Pancreas (tissue), 10 donors: ENCODE results near the gene ITFG1. TPM values are rescaled to one million over a fixed set of nuclear protein-coding genes. Genes with fewer than 3 reads are reported as not detected.
"Not testable (repeated sequence)": the region's sequence is repeated elsewhere in the genome, so short reads cannot be mapped to it uniquely, and the experiment has no call there.

Experiments
- ATAC-seq, 4 donors: fragments of 200-7000 bp; cut with Tn5 transposase; one replicate each; pipeline versions ENCODE4 v1.8.0 to v1.9.1; 2020; ENCODE audit warnings: mild to moderate bottlenecking in 4 of 4, moderate library complexity in 4 of 4
- DNase-seq, 6 donors: peaks; one replicate each; pipeline ENCODE4 v3.0.0-alpha.2; 2020
- FAIRE-seq: peaks from 2 replicates; lab custom pipeline; 2012; peaks lifted over from hg19 to GRCh38; lab: Jason Lieb, UNC
- H3K27ac ChIP-seq, 4 donors: fragments of 200-600 bp; sonication (generic); 1 replicate in 3 of 4; 2 replicates in 1 of 4; pipeline versions ENCODE4 v1.5.0 to v1.8.0; 2020
- H3K27me3 ChIP-seq, 4 donors: fragments of 200-600 bp; one replicate each; pipeline ENCODE4 v1.8.0; 2021
- H3K36me3 ChIP-seq, 3 donors: fragments of 200-600 bp; sonication (generic) in 1 of 3; one replicate each; pipeline versions ENCODE4 v1.5.0 to v1.8.0; 2020 to 2021
- H3K4me1 ChIP-seq, 3 donors: fragments of 200-600 bp; one replicate each; pipeline ENCODE4 v1.8.0; 2021
- H3K4me3 ChIP-seq, 4 donors: fragments of 200-600 bp; sonication (generic) in 2 of 4; one replicate each; pipeline versions ENCODE4 v1.5.0 to v1.8.0; 2020 to 2021
- H3K9me3 ChIP-seq, 4 donors: fragments of 200-600 bp; one replicate each; pipeline ENCODE4 v1.8.0; 2021
- WGBS, 2 donors: extraction: QIAGEN DNeasy Blood & Tissue Kit; methylation state at CpG; one replicate each; pipeline ENCODE4 v1.1.7; 2013; 5-methylcytosine and 5-hydroxymethylcytosine counted together
- intact Hi-C, 3 donors: fragments of 100-400 bp; cut with DNase I; formaldehyde crosslinking; loops; one replicate each; pipeline versions ENCODE4 v1.11.1 to v1.14.2; 2022
- polyA plus RNA-seq, 2 donors: library from polyadenylated mRNA; stranded (reverse); fragments of 200-250 nt; gene quantifications; one replicate each; pipeline ENCODE4 v1.2.3, GENCODE V29; 2013
- total RNA-seq, 6 donors: library from RNA; stranded (reverse); fragmentation: NEBNext Ultra II Directional in 4 of 6; extraction: Animal tissue kit (Norgen Biotek cat#: 25700) in 4 of 6; gene quantifications; one replicate each; pipeline versions ENCODE4 v1.2.1 to v1.2.4, GENCODE V29; 2021 to 2023
- TF ChIP-seq, protein P1 (sequence below), 4 donors: fragments of 200-600 bp; sonication (generic) in 3 of 4; IDR thresholded peaks; one replicate each; pipeline versions ENCODE4 v1.5.0 to v1.8.0; 2021; ENCODE audit warnings: antibody characterized with exemption in 4 of 4
- donor health status: healthy with polysubstance abuse.
- donor health status: DM: no; HTN: no; CAD: no; lungs with moderate emphysema.
- donor health status: DM: no; HTN: no; CAD: no.
- donor health status: control.
- donor health status: control.
- donor health status: Bipolar disorder and iron deficiency.
- donor health status: DM: yes; HTN: yes; CAD: no.
- donor health status: DM: no; HTN: no; CAD: no.
- donor health status: DM: no; HTN: no; CAD: no.
- donor health status: DM: yes; HTN: yes; CAD: no.

ITFG1 gene
- total and polyA plus RNA-seq, 8 donors, result 5.9 to 33.9 (median 21.2) TPM

DNA sequence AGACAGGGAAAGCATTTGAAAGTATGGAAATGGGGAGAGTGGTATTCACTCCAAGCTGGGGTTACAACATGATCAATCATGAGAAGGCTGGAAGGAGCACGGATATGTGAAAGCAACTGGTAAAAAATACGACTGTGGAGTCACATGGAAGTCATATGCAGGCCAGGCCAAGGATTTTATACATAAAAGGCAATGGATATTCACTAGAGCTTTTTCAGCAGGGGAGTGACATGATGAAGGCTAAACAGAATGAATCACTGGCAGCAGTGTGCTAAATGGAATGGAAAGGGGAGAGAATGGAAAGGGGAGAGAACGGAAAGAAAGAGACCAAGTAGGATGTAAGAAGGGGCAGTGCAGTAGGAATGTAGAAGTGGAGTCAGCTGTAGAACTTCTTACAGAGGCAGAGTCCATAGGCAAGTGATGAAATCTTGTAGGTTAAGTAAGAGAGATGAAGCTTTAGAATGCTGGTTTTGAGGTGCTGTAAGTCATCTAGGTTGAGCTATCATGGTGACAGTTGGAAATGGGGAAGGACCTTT lies 304.1 kb downstream of the ITFG1 start:
- Histone ChIP-seq H3K36me3 (peaks cover 0 to 6% (median 0%) of the 10 kb centered on the region in 3 donors), H3K27me3 (no peaks in the 10 kb centered on the region), H3K9me3 (no peaks in the 10 kb centered on the region), H3K27ac (no peak overlapping the region), H3K4me3 (no peak overlapping the region), H3K4me1 (no peaks in the 10 kb centered on the region)
- DNase-seq (no peak), FAIRE-seq (no peak), ATAC-seq (no peak)
- WGBS, 2 donors, result 92 to 95% methylated on average over 3 of the region's 3 CpGs
- intact Hi-C loops, result no loop called here
- TF ChIP-seq, protein P1, sequence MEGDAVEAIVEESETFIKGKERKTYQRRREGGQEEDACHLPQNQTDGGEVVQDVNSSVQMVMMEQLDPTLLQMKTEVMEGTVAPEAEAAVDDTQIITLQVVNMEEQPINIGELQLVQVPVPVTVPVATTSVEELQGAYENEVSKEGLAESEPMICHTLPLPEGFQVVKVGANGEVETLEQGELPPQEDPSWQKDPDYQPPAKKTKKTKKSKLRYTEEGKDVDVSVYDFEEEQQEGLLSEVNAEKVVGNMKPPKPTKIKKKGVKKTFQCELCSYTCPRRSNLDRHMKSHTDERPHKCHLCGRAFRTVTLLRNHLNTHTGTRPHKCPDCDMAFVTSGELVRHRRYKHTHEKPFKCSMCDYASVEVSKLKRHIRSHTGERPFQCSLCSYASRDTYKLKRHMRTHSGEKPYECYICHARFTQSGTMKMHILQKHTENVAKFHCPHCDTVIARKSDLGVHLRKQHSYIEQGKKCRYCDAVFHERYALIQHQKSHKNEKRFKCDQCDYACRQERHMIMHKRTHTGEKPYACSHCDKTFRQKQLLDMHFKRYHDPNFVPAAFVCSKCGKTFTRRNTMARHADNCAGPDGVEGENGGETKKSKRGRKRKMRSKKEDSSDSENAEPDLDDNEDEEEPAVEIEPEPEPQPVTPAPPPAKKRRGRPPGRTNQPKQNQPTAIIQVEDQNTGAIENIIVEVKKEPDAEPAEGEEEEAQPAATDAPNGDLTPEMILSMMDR (IDR thresholded peaks at IDR 0.05), result no peak

GRCh38 chr16:47152501-47152900 lies 308.4 kb downstream of the ITFG1 start:
- H3K27me3 ChIP-seq, DNase-seq, H3K9me3 ChIP-seq, H3K4me3 ChIP-seq, FAIRE-seq, ATAC-seq, intact Hi-C loops, H3K27ac ChIP-seq, H3K4me1 ChIP-seq, H3K36me3 ChIP-seq: not testable (repeated sequence)
- 98 to 99% methylated on average over 9 of the region's 9 CpGs for WGBS, 2 donors

- ATAC-seq (no peak), FAIRE-seq (no peak), DNase-seq (no peak)
- 94 to 96% methylated on average over 3 of the region's 3 CpGs for WGBS, 2 donors
- intact Hi-C loops, result no loop called here
- Histone ChIP-seq H3K36me3 (no peaks in the 10 kb centered on the region), H3K4me3 (no peak overlapping the region), H3K4me1 (no peaks in the 10 kb centered on the region), H3K27me3 (peaks cover 0 to 3% (median 0%) of the 10 kb centered on the region in 4 donors), H3K9me3 (no peaks in the 10 kb centered on the region), H3K27ac (no peak overlapping the region)
- TF ChIP-seq, protein P1 (IDR thresholded peaks at IDR 0.05), result no peak
Measured at GRCh38 chr16:47150067-47150466, 310.8 kb downstream of the ITFG1 start.

DNA sequence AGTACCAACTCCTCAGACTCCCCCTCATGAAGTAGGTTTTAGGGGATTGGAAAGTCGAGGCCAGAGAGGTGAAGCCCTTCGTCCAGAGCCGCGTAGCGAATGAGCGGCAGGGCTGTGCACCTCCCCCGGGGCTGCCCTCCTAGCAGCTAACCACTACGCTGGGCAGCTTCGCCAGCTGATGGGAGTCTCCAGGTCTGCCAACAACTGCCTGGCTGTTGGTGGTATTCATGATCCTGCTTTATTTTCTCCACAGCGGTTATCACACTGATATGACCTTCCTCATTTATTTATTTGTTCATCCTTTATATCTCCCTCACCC lies 316.3 kb downstream of the ITFG1 start:
- DNase-seq (no peak), FAIRE-seq (no peak), ATAC-seq (peak in 3 of 4 donors; percentile 4 to 21 (median 6))
- Histone ChIP-seq H3K27ac (no peak overlapping the region), H3K9me3 (no peaks in the 10 kb centered on the region), H3K27me3 (peaks cover 0 to 6% (median 0%) of the 10 kb centered on the region in 4 donors), H3K36me3 (no peaks in the 10 kb centered on the region), H3K4me3 (peak overlapping the region in 3 of 4 donors; percentile 1 to 54 (median 39)), H3K4me1 (peaks cover 0 to 14% (median 12%) of the 10 kb centered on the region in 3 donors)
- TF ChIP-seq, protein P1 (IDR thresholded peaks at IDR 0.05), result no peak
- intact Hi-C loops, result loop anchor here in 1 of 3 donors (5.0 kb wide), 1 partner anchor 908 kb away; no protein-coding TSS in a partner anchor
- WGBS, 2 donors, result 8 to 17% methylated on average over 10 of the region's 10 CpGs

GRCh38 chr16:47143677-47144558 lies 316.9 kb downstream of the ITFG1 start, which contains the start of gene NETO2:
Gene NETO2, minus strand, starts transcription at chr16:47143945. Its CDS starts 333 bp downstream, at chr16:47143612.
- WGBS, 2 donors, result 2% methylated on average over 65 to 130 of the region's 130 CpGs
- no peaks in the 10 kb centered on the region for H3K36me3 ChIP-seq
- TF ChIP-seq, protein P1 (IDR thresholded peaks at IDR 0.05), result peak in 2 of 4 donors; percentile 7 to 14
- H3K4me3 ChIP-seq, result peak within 1 kb of the TSS; percentile 8 to 54 (median 28)
- peaks cover 0 to 6% (median 0%) of the 10 kb centered on the region in 4 donors for H3K27me3 ChIP-seq
- intact Hi-C loops, result loop anchor here in 1 of 3 donors (5.0 kb wide), 1 partner anchor 908 kb away; no protein-coding TSS in a partner anchor
- peaks cover 0 to 14% (median 12%) of the 10 kb centered on the region in 3 donors for H3K4me1 ChIP-seq
- ATAC-seq (peak; percentile 42 to 74 (median 68)), DNase-seq (peak; percentile 18 to 83 (median 51)), FAIRE-seq (no peak)
- H3K9me3 ChIP-seq, result no peaks in the 10 kb centered on the region
- H3K27ac ChIP-seq, result no peak within 1 kb of the TSS
